Osteoblast (primary cell): ENCODE results near the gene CELSR1. TPM values are rescaled to one million over a fixed set of nuclear protein-coding genes. Genes with fewer than 3 reads are reported as not detected.

ENCODE experiments used
- DNase-seq: peaks from one replicate; pipeline ENCODE4 v3.0.0; 2011; ENCODE audit warnings: low spot score, mixed read lengths; ENCODE audit not compliant: insufficient read length; ENCODE audit errors: missing footprints
- H2AFZ ChIP-seq: 2 replicates; pipeline ENCODE4 v1.6.0; 2011; ENCODE audit warnings: mild to moderate bottlenecking, low read length
- H3K27ac ChIP-seq: 2 replicates; pipeline ENCODE4 v1.5.1; 2011; ENCODE audit warnings: mild to moderate bottlenecking, low read depth, low read length, moderate library complexity
- H3K27me3 ChIP-seq: 2 replicates; pipeline ENCODE4 v1.6.0; 2012; ENCODE audit warnings: mild to moderate bottlenecking, control low read depth, inconsistent platforms, low read length, moderate library complexity; ENCODE audit not compliant: insufficient read depth
- H3K36me3 ChIP-seq: 2 replicates; pipeline ENCODE4 v1.5.1; 2011; ENCODE audit warnings: mild to moderate bottlenecking, low read length, control low read depth, moderate library complexity; ENCODE audit not compliant: insufficient read depth
- H3K4me1 ChIP-seq: 2 replicates; pipeline ENCODE4 v1.5.1; 2011; ENCODE audit warnings: mild to moderate bottlenecking, low read length, control low read depth, moderate library complexity; ENCODE audit not compliant: insufficient read depth
- H3K4me2 ChIP-seq: 2 replicates; pipeline ENCODE4 v1.6.0; 2011; ENCODE audit warnings: mild to moderate bottlenecking, low read length; ENCODE audit not compliant: insufficient read depth
- H3K4me3 ChIP-seq: fragments of 200-600 bp; sonication (generic); 3 replicates; pipeline ENCODE4 v1.5.1; 2012; ENCODE audit warnings: mild to moderate bottlenecking, low read length, inconsistent platforms; ENCODE audit not compliant: insufficient read depth
- H3K79me2 ChIP-seq: 2 replicates; pipeline ENCODE4 v1.6.0; 2012; ENCODE audit warnings: mild to moderate bottlenecking, low read length, control low read depth, inconsistent platforms; ENCODE audit not compliant: insufficient read depth
- H3K9me3 ChIP-seq: 2 replicates; pipeline ENCODE4 v1.5.1; 2011; ENCODE audit warnings: low read depth, low read length, control low read depth
- H4K20me1 ChIP-seq: 2 replicates; pipeline ENCODE4 v1.6.0; 2012; ENCODE audit warnings: mild to moderate bottlenecking, low read length, control low read depth; ENCODE audit not compliant: insufficient read depth
- CTCF ChIP-seq: IDR thresholded peaks from 2 replicates; pipeline ENCODE4 v1.5.1; 2011; ENCODE audit warnings: mild to moderate bottlenecking, low read depth, low read length, moderate library complexity; ENCODE audit errors: extremely low read depth
- total RNA-seq: library from RNA; depleted of rRNA; stranded (reverse); fragments of >200 nt; gene quantifications from 2 replicates; pipeline ENCODE4 v1.2.3, GENCODE V29; 2012

CELSR1 gene
- total RNA-seq, 1 donor, result 3.6 TPM

- TF ChIP-seq CTCF, result no peak
- no peak for DNase-seq
- H3K4me3 ChIP-seq, result no peak overlapping the region
- no peak overlapping the region for H2AFZ ChIP-seq
- H3K27me3 ChIP-seq, result peaks cover 14% of the 10 kb centered on the region
- H3K4me1 ChIP-seq, result peaks cover 4% of the 10 kb centered on the region
- H3K36me3 ChIP-seq, result no peaks in the 10 kb centered on the region
- H3K27ac ChIP-seq, result no peak overlapping the region
- H4K20me1 ChIP-seq, result no peaks in the 10 kb centered on the region
- H3K79me2 ChIP-seq, result no peaks in the 10 kb centered on the region
- H3K4me2 ChIP-seq, result no peak overlapping the region
- H3K9me3 ChIP-seq, result no peaks in the 10 kb centered on the region
Observed at GRCh38 chr22:46428602-46429324, 108.7 kb downstream of the CELSR1 start.

GRCh38 chr22:46428171-46428570 is 109.2 kb downstream of the CELSR1 start:
- H3K4me3 ChIP-seq, result no peak overlapping the region
- H3K9me3 ChIP-seq, result no peaks in the 10 kb centered on the region
- no peaks in the 10 kb centered on the region for H3K36me3 ChIP-seq
- H3K4me2 ChIP-seq, result no peak overlapping the region
- no peak for TF ChIP-seq CTCF
- peaks cover 4% of the 10 kb centered on the region for H3K4me1 ChIP-seq
- no peaks in the 10 kb centered on the region for H4K20me1 ChIP-seq
- H3K27me3 ChIP-seq, result peaks cover 14% of the 10 kb centered on the region
- no peak overlapping the region for H2AFZ ChIP-seq
- H3K27ac ChIP-seq, result no peak overlapping the region
- DNase-seq, result no peak
- no peaks in the 10 kb centered on the region for H3K79me2 ChIP-seq

- Histone ChIP-seq H3K79me2 (no peaks in the 10 kb centered on the region), H3K36me3 (no peaks in the 10 kb centered on the region), H4K20me1 (no peaks in the 10 kb centered on the region), H3K4me1 (peaks cover 4% of the 10 kb centered on the region), H3K4me2 (no peak overlapping the region), H2AFZ (no peak overlapping the region), H3K9me3 (no peaks in the 10 kb centered on the region), H3K27me3 (peaks cover 14% of the 10 kb centered on the region), H3K4me3 (no peak overlapping the region), H3K27ac (no peak overlapping the region)
- TF ChIP-seq CTCF, result no peak
- peak; percentile 96 for DNase-seq
Observed at GRCh38 chr22:46425016-46425415, 112.4 kb downstream of the CELSR1 start.

GRCh38 chr22:46424496-46424895 is 112.9 kb downstream of the CELSR1 start:
- H3K9me3 ChIP-seq, result no peaks in the 10 kb centered on the region
- H2AFZ ChIP-seq, result no peak overlapping the region
- H3K27me3 ChIP-seq, result peaks cover 10% of the 10 kb centered on the region
- H4K20me1 ChIP-seq, result no peaks in the 10 kb centered on the region
- H3K79me2 ChIP-seq, result no peaks in the 10 kb centered on the region
- H3K27ac ChIP-seq, result no peak overlapping the region
- H3K4me3 ChIP-seq, result no peak overlapping the region
- no peaks in the 10 kb centered on the region for H3K36me3 ChIP-seq
- no peak for DNase-seq
- no peak for TF ChIP-seq CTCF
- no peak overlapping the region for H3K4me2 ChIP-seq
- H3K4me1 ChIP-seq, result peaks cover 4% of the 10 kb centered on the region
